Endodermal cell (in vitro differentiated cells): Measurements from ENCODE around the gene HMX1. TPM values are rescaled to one million over a fixed set of nuclear protein-coding genes. Genes with fewer than 3 reads are reported as not detected.

Experiments
- DNase-seq: peaks from one replicate; pipeline ENCODE4 v3.0.0-alpha.2; 2017
- H3K27ac ChIP-seq: 2 replicates; pipeline ENCODE4 v1.5.1; 2013; ENCODE audit warnings: mild to moderate bottlenecking, low read depth, low read length, moderate library complexity
- H3K27me3 ChIP-seq: 2 replicates; pipeline ENCODE4 v1.6.1; 2013; ENCODE audit warnings: mild to moderate bottlenecking, low read length, moderate library complexity; ENCODE audit not compliant: insufficient read depth, control insufficient read depth, poor library complexity, severe bottlenecking
- H3K36me3 ChIP-seq: 2 replicates; pipeline ENCODE4 v1.7.0; 2013; ENCODE audit warnings: mild to moderate bottlenecking, low read length, moderate library complexity; ENCODE audit not compliant: control insufficient read depth, insufficient read depth
- H3K4me1 ChIP-seq: one replicate; pipeline ENCODE4 v1.7.0; 2013; ENCODE audit warnings: low read length; ENCODE audit not compliant: control insufficient read depth, insufficient read depth
- H3K4me3 ChIP-seq: 2 replicates; pipeline ENCODE4 v1.5.1; 2013; ENCODE audit warnings: mild to moderate bottlenecking, low read length, moderate library complexity
- H3K9ac ChIP-seq: 2 replicates; pipeline ENCODE4 v1.6.1; 2013; ENCODE audit warnings: mild to moderate bottlenecking, low read length, moderate library complexity; ENCODE audit not compliant: poor library complexity, severe bottlenecking; ENCODE audit errors: extremely low read depth
- H3K9me3 ChIP-seq: 2 replicates; pipeline ENCODE4 v1.6.1; 2013; ENCODE audit warnings: mild to moderate bottlenecking, low read length, moderate library complexity; ENCODE audit not compliant: control insufficient read depth
- H3K27ac Mint-ChIP-seq: 2 replicates; pipeline ENCODE4 v1.8.0; 2020; ENCODE audit warnings: mixed read lengths
- H3K27me3 Mint-ChIP-seq: 2 replicates; pipeline ENCODE4 v1.8.0; 2021; ENCODE audit warnings: mild to moderate bottlenecking, mixed read lengths; ENCODE audit not compliant: insufficient read depth
- H3K36me3 Mint-ChIP-seq: 2 replicates; pipeline ENCODE4 v1.8.0; 2020; ENCODE audit warnings: low read depth, mixed read lengths
- H3K4me1 Mint-ChIP-seq: 2 replicates; pipeline ENCODE4 v1.8.0; 2020; ENCODE audit warnings: mixed read lengths
- H3K4me3 Mint-ChIP-seq: 2 replicates; pipeline ENCODE4 v1.8.0; 2020; ENCODE audit warnings: mild to moderate bottlenecking, moderate library complexity, mixed read lengths
- H3K9me3 Mint-ChIP-seq: 2 replicates; pipeline ENCODE4 v1.8.0; 2020; ENCODE audit warnings: mild to moderate bottlenecking, mixed read lengths
- CTCF ChIP-seq: fragments of 200-600 bp; sonication (generic); conservative IDR thresholded peaks from 2 replicates; pipeline ENCODE4 v1.5.0; 2021; ENCODE audit warnings: antibody characterized with exemption, mild to moderate bottlenecking
- WGBS, 2 experiments: methylation state at CpG; one replicate each; pipeline versions ENCODE4 v1.1.5 to v1.1.7; 2013; ENCODE audit warnings: missing lambda C conversion rate in 2 of 2, mixed read lengths in 1 of 2; ENCODE audit not compliant: insufficient coverage in 1 of 2, insufficient read length in 1 of 2; 5-methylcytosine and 5-hydroxymethylcytosine counted together
- total RNA-seq, 2 donors: library from RNA; stranded (reverse); fragmentation: NEBNext Ultra II Directional in 1 of 2; extraction: Animal tissue kit (Norgen Biotek cat#: 25700) in 1 of 2; gene quantifications; 2 replicates in 1 of 2; 3 replicates in 1 of 2; pipeline ENCODE4 v1.2.1, GENCODE V29; 2021

Gene HMX1
- total RNA-seq, 2 donors from 2014 or later: 1.2 TPM; not detected in 1

- 7 to 17% methylated on average over 7 to 12 of the region's 12 CpGs for WGBS, 2 experiments
- no peak for TF ChIP-seq CTCF
- DNase-seq: no peak
- H3K9me3 ChIP-seq: no peaks in the 10 kb centered on the region
- Mint-ChIP-seq H3K27me3 (peaks cover 84% of the 10 kb centered on the region), H3K9me3 (no peaks in the 10 kb centered on the region), H3K27ac (no peak overlapping the region), H3K4me3 (no peak overlapping the region), H3K4me1 (peaks cover 4% of the 10 kb centered on the region), H3K36me3 (no peaks in the 10 kb centered on the region)
- H3K36me3 ChIP-seq: no peaks in the 10 kb centered on the region
- no peaks in the 10 kb centered on the region for H3K4me1 ChIP-seq
- H3K4me3 ChIP-seq: no peak overlapping the region
- H3K9ac ChIP-seq: no peak overlapping the region
- H3K27me3 ChIP-seq: peaks cover 98% of the 10 kb centered on the region
- no peak overlapping the region for H3K27ac ChIP-seq
Measured at GRCh38 chr4:8877780-8878040, 6.1 kb upstream of the HMX1 start.

- H3K9ac ChIP-seq: no peak overlapping the region
- H3K4me3 Mint-ChIP-seq: no peak overlapping the region
- no peak overlapping the region for H3K4me3 ChIP-seq
- no peak overlapping the region for H3K27ac Mint-ChIP-seq
- H3K4me1 Mint-ChIP-seq: peaks cover under 1% of the 10 kb centered on the region
- DNase-seq: no peak
- H3K9me3 Mint-ChIP-seq: no peaks in the 10 kb centered on the region
- H3K4me1 ChIP-seq: no peaks in the 10 kb centered on the region
- H3K36me3 Mint-ChIP-seq: no peaks in the 10 kb centered on the region
- H3K27me3 ChIP-seq: peaks cover 98% of the 10 kb centered on the region
- peaks cover 86% of the 10 kb centered on the region for H3K27me3 Mint-ChIP-seq
- no peaks in the 10 kb centered on the region for H3K9me3 ChIP-seq
- 21 to 28% methylated on average over 6 to 11 of the region's 11 CpGs for WGBS, 2 experiments
- H3K27ac ChIP-seq: no peak overlapping the region
- no peak for TF ChIP-seq CTCF
- H3K36me3 ChIP-seq: no peaks in the 10 kb centered on the region
Measured at GRCh38 chr4:8876982-8877779, 5.5 kb upstream of the HMX1 start.

GRCh38 chr4:8874896-8875680, 3.4 kb upstream of the HMX1 start:
- TF ChIP-seq CTCF: no peak
- H3K27ac ChIP-seq: no peak overlapping the region
- no peaks in the 10 kb centered on the region for H3K36me3 ChIP-seq
- peaks cover 90% of the 10 kb centered on the region for H3K27me3 Mint-ChIP-seq
- H3K9ac ChIP-seq: no peak overlapping the region
- no peaks in the 10 kb centered on the region for H3K4me1 ChIP-seq
- no peaks in the 10 kb centered on the region for H3K9me3 ChIP-seq
- H3K9me3 Mint-ChIP-seq: peaks cover 2% of the 10 kb centered on the region
- no peak overlapping the region for H3K4me3 Mint-ChIP-seq
- WGBS, 2 experiments: 50 to 53% methylated on average over 12 to 19 of the region's 19 CpGs
- H3K36me3 Mint-ChIP-seq: no peaks in the 10 kb centered on the region
- no peak overlapping the region for H3K27ac Mint-ChIP-seq
- peaks cover 5% of the 10 kb centered on the region for H3K4me1 Mint-ChIP-seq
- peak; percentile 40 for DNase-seq
- H3K27me3 ChIP-seq: peaks cover 97% of the 10 kb centered on the region
- no peak overlapping the region for H3K4me3 ChIP-seq
